DLD1 (cell line): ENCODE measurements around the gene EXOC7.

ENCODE experiments used
- in situ Hi-C: cut with HindIII; loops from 2 replicates; pipeline ENCODE4 v1.10.0; 2017; ENCODE audit warnings: low sequenced_read_pairs

EXOC7 gene

DNA sequence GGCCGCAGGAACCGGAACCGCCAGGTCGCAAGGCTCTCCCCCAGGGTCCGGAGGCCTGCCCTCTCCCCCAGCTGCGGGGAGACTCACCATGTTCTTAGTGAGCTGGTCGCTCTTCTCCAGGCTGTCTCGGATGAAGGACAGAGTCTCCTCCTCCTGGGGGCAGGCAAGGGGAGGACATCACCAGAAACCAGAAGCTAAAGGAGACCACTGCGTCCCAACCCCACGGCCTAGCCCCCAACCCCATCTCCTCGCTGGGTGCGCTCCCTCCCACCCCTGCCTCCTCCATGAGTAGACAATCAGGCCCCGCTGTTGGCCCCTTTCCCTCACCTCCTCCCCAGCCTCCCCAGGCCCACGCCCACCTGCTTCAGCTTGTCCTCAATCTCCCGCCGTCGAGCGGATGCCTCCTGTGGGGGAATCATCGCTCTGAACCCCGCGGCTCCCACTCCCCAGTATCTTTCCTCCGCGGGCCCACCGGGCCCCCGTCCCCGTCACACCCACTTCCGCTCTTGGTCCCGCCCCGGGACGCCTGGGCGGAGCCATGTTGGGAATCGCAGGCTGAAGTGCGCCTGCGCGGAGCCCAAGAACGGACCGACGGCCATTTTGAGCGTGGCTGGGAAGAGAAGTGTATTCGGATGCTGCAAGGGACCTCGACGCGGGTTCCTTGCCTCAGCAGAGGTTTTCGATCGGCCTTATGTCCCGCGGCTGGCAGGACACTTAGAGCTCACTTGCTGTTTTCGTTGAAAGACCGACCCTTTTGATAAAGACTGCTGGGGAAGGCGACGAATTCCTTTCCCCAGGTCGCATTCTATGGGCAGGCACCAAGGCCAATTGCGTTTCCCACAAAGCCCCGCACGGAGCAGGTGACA lies at the start of gene EXOC7:
Gene EXOC7 (minus strand): TSS at position 514 of the 866 bp plus-strand sequence. CDS start 95 bp downstream, at position 419.
- in situ Hi-C loops = no loop called here

DNA sequence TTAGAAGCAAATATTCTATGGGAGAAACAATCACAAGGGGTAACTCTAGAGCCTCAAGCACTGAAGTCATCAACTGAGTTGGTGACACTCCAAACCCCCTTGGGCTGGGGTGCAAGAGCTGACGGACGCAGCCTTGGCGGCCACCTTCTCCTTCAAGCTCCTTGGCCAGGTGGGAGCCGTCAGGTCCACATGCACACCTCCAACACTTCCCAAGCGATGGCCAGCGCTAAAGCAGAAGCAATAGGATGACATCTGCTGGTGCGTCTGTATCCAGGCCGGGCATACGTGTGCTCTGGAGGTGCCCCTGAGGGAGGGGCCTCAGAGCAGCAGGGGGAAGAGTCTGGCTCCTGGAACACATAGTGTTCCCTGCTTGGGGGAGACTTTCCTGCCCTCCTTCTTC lies 49.6 kb upstream of the EXOC7 start:
- in situ Hi-C loops = no loop called here

DNA sequence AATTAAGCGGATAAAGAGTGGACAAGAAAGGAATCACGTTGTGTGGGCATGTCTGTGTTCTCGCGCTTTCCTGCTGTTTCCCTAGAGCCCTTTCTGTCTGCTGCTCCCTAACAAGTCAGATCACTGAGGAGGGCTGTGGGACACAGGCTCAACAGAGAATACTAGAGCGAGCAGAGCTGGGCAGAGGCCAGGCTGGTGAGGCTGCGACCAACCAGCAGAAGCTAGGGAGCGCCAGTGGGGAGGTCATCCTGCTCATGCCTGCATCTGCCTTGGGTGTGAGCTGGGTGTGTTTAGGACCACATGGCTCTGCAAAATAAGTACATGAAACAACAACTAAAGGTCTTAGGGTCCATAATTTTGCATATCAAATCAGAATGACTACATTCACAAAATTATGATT lies 49.0 kb upstream of the EXOC7 start:
- in situ Hi-C loops = no loop called here

GRCh38 chr17:76151896-76152454 lies 48.4 kb upstream of the EXOC7 start:
- in situ Hi-C loops = no loop called here

GRCh38 chr17:76150712-76151622 lies 47.4 kb upstream of the EXOC7 start:
- in situ Hi-C loops = no loop called here

- in situ Hi-C loops = no loop called here
Measured at GRCh38 chr17:76149214-76149613, 45.6 kb upstream of the EXOC7 start.

DNA sequence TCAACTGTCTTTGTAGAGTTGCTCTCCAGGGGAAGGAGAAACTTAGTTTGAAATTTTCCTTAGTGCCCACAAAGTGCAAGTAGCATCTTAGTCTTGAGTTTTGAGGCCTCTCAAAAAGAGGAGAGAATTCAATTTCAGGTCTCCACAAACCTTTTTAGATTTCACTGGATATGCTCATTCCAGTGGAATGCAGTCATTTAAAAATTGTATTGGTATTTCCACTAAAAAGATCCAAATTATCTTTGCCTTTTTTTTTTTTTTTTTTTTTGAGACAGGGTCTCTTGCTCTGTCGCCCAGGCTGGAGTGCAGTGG lies 44.4 kb upstream of the EXOC7 start:
- in situ Hi-C loops = no loop called here

DNA sequence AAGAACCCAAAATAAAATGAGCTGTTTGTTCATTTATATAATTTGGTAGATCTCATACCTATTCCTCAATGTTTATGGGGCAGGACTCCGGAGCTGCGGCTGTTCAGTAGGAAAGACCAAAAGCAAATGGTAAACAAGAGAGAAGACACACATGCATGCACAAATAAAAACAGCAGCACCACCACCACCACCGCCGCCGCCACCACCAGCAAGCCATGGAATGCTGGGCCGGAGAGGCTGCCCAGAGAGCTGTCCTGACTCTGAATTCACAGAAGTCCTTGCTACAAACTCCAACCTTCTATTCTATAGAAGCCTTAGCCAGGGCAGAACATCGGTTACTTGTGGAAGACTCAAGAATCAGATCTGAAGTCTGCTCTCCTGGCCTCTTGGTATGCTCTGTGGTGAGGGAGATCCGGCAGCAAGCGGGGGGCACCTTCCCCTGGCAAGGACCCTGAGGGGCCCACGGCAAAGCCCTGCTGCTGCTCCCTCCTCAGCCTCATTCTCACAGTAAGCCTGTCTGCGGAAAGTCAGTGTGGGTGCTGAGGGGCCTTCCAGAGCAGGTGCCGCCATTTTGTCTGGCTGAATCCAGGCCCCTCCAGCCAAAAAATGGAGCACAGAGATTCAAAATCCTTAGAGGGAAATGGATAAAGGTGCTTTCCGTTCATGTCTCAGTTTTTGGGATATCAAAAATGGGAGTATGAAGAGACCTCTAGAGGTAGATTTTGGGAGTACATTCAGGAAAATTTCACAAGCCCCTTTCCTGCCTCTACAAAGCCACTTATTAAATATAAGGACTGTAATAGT lies 43.8 kb upstream of the EXOC7 start:
- in situ Hi-C loops = no loop called here

GRCh38 chr17:76146053-76146851 lies 42.7 kb upstream of the EXOC7 start:
- in situ Hi-C loops = no loop called here

DNA sequence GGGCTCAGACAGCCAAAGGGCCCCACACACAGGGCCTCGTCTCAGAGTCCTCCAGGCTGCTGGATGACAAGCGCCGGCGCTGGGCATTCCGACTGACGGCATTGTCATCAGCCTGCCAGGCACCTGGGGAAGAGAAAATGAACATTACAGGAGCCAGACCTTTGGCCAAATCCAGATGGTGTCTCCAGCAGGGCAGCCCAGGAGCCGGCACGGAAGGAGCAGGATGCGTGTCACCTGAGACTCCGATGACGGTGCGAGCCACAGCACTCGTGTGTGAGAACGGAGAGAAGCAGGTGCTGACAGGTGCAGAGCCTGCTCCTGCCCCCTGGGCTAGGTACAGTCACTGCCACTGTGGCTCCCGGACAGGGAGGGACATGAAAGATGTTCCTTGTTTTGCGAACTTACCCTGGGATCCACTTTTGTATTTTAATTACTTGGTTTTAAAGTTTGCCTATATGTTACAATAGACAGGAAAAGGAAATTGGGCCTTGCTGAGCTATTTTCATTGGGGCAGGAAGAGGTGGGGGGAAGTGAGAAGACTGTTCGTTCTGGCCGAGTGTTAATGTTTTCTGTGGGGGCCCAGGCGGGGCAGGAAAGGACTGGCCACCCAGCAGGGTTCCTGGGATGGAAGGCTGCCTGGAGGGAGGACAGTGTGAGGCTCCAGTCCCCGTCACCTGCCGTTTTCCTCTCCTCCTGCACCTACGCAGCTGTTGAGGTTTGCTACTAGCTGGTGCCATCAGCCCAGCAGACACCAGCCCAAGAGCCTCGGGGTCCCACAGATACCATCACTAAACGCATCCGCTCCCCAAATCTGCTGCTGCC lies 41.9 kb upstream of the EXOC7 start:
- in situ Hi-C loops = no loop called here

DNA sequence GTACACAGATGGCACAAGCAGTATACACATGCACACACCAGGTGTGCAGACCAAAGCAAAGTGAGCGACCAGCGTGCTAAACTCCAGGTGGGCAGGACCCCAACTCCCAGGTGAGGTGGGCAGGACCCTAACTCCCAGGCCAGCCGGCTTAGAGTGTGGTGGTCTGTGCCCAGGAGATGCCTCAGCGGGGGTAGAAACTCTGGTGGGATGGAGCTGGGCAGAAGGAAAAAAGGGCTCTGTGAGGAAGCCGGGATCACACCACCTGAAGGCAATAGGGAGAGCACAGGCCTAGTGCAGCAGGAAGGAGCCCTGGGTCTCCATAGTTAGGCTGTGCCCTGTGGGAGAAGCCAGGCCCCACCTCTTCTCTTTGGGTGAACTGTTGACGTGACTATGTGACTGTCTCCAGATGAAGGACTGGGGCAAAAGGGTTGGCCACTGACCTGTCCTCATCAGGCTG lies 39.0 kb upstream of the EXOC7 start:
- in situ Hi-C loops = no loop called here

- in situ Hi-C loops = no loop called here
Measured at GRCh38 chr17:76142039-76142584, 38.5 kb upstream of the EXOC7 start.

DNA sequence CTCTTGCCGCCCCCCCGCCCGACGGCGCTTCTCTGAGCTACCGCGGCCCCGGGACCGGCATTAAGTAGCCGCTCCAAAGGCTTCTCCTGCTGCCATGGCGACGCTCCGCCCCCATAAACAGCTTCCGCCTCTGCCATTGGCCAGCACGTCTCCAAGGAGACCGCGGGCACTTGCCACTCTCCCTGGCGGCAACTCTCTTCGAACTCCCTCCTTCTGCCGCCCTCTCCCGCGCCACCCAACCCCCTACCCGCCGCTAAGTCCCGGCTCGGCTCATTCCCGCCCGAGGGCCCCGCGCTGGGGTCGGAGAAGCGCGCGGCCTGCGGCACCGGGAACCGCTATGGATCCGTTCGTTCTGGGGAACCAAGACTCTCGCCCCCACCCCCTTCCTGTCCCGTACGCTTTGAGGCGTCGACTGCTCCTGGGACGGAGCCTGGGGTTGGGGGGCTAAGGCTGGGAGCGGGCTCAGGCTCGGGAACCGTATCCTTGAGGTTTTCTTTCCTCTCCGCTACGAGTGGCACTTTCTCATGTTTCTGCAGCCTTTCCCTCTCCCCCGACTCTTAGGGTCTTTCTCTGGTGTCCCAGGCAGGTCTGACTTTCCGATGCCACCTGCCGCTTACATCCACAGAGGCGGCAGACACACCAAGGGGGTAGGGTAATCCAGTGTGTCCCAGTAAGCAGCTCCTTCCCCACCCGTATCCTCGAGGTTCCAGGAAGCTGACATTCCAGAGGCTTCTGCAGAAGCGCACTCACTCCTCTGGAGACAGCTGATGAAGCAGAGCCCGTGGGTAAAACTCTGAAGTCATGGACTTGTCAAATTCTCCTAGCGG lies 37.8 kb upstream of the EXOC7 start, which contains the start of gene FOXJ1:
Gene FOXJ1 (minus strand): TSS at position 34 of the 827 bp plus-strand sequence. CDS start 850 bp downstream, outside the sequence.
- in situ Hi-C loops = no loop called here

DNA sequence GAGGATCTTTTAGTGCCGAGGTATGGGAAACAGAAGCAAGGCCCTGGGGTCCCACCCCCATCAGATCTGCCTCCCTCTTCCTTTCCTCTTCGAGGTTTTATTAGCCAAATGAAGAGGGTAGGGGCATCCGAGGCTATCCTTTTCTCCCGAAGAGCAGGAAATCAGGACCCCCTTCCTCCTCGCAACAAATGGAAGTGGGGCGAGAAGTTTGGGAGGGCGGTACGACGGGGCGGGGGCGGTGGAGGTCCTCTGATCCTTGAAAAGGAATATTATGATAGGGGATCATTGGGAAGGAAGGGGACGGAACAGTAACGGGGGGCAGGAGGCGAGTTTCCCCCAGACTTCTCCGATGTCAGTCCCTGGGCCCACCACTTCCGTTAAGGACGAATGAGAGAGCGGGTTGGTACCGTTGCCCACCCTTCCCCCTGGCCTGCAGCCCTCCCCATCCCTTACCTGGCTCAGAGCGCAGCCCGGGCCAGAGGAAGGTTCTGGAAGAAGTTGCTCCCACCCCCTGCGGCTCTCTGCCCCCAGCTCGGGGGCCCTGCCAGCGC lies 37.1 kb upstream of the EXOC7 start:
- in situ Hi-C loops = no loop called here

GRCh38 chr17:76139801-76140660 lies 36.4 kb upstream of the EXOC7 start:
- in situ Hi-C loops = no loop called here

DNA sequence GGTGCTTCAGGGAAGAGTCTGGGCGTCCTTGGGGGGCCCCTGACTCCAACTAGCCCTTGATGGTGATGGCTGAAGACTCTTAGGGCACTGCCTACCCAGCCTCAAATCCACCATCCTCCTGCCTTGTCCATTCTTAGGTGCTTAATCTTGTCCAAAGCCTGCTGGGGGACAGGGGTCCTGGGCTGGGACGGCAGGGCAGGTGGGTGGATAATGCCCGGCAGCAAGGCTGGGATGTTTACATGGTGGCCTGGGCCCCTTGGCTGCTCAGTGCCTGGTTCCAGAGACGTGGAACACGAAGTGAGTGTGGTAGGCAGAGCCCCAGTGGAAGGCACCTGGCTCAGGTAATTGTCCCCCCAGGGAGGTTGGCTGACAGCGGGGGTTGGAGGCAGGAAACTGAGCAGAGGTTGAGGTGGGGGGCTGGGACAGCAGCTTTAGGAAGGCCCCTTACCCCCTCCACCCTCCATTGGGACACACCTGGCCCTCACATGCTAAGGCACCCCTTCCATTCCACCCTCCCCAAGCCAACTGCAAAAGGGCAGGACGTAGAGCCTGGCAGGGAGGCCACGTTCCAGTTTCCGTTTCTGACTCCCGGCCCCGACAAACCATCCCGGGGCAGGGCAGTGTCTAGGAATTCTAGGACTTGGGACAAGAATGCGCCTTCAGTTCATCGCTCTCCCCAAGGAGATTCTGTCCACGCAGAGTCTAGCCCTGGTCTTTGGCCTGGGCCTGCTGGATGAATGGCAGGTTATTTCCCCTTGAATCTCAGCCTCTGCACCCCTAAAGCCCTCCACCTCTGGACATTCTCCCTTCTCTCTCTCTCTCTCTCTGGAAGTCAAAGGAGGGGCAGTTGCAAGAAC lies 35.5 kb upstream of the EXOC7 start:
- in situ Hi-C loops = no loop called here
